WI38 (cell line): ENCODE results near the gene CELF2.

Experiments
- H3K4me3 ChIP-seq: 2 replicates; pipeline ENCODE4 v1.5.1; 2011; ENCODE audit warnings: low read depth, mild to moderate bottlenecking, control low read depth, low read length
- TF ChIP-seq, protein P1 (sequence below): IDR thresholded peaks from 2 replicates; pipeline ENCODE4 v1.5.1; 2012; ENCODE audit warnings: low read depth, mild to moderate bottlenecking, control low read depth, low read length

Gene CELF2

DNA sequence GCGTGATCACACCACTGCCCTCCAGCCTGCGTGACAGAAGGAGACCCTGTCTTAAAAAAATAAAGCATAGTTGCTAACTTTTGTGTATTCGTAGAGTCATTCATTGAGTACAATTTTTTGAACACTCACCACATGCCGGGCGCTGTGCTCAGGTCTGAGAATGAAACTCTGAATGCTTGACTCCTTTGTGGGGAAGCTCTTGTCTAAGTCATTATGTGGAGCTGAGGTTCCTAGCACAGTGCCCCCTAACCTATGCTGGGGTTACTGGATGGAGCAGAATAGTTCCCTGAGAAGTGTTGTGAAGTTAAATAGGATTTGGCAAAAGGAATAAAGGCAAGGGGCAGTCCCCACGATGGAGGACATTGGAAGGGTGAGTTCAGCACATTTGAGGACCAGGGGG is 123.3 kb downstream of the CELF2 start:
- H3K4me3 ChIP-seq = no peak overlapping the region
- TF ChIP-seq, protein P1, sequence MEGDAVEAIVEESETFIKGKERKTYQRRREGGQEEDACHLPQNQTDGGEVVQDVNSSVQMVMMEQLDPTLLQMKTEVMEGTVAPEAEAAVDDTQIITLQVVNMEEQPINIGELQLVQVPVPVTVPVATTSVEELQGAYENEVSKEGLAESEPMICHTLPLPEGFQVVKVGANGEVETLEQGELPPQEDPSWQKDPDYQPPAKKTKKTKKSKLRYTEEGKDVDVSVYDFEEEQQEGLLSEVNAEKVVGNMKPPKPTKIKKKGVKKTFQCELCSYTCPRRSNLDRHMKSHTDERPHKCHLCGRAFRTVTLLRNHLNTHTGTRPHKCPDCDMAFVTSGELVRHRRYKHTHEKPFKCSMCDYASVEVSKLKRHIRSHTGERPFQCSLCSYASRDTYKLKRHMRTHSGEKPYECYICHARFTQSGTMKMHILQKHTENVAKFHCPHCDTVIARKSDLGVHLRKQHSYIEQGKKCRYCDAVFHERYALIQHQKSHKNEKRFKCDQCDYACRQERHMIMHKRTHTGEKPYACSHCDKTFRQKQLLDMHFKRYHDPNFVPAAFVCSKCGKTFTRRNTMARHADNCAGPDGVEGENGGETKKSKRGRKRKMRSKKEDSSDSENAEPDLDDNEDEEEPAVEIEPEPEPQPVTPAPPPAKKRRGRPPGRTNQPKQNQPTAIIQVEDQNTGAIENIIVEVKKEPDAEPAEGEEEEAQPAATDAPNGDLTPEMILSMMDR = no peak

DNA sequence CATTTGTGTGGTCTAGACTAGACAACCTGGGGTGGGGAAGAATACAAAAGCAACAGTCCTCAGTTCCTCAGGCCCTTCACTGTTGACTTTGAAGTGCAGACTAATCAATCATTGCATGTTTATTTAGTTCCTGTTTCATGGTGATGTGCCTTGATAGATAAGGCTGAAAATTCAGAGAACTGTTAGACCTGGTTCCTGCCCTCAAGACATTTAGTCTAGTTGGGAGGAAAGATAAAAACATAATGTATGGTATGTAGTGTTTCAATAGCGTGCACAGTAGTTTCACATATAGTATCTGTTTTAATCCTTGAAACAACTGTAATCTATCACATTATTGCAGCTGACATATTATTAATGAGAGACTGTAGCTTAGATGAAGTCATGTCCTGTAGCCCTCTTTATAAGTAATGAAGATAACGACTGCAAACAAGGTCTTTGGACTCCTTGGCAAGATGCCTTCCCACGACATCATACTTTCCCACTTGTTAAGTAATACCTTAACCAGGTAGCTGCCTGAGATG is 124.0 kb downstream of the CELF2 start:
- no peak overlapping the region for H3K4me3 ChIP-seq
- TF ChIP-seq, protein P1 = no peak

DNA sequence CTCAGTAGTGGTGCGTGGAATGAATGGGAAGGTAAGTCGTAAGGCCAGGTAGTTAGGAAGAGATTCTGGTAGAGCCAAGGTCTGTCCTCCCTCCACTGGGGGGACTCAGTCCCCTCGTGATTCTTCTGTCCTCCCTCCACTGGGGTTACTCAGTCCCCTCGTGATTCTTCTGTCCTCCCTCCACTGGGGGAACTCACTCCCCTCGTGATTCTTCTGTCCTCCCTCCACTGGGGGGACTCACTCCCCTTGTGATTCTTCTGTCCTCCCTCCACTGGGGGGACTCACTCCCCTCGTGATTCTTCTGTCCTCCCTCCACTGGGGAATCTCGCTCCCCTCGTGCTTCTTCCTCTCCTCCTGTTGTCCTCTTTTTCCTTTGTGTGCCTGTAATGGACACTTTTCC is 125.1 kb downstream of the CELF2 start:
- TF ChIP-seq, protein P1 = no peak

DNA sequence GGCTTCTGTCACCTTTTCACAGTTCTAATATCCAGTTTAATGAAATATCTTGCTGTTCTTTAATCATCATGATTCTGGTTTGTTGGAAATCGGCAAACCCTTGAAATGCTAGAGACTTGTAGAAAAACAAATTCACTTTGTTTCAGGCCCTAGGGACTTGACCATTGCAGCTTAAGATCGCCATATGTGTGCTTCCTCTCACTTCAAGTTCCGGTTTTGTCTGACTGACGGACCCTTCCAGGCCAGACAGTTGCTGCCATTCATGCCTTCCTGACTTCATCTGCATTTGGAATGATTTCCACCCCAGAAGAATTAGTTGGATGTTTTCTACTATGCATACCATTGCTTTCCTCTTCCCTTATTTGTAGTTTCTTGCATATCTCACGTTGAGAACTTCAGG is 125.6 kb downstream of the CELF2 start:
- TF ChIP-seq, protein P1 = no peak

More for the DNA sequence above, 125.1 kb downstream of the CELF2 start:
- H3K4me3 ChIP-seq = no peak overlapping the region

DNA sequence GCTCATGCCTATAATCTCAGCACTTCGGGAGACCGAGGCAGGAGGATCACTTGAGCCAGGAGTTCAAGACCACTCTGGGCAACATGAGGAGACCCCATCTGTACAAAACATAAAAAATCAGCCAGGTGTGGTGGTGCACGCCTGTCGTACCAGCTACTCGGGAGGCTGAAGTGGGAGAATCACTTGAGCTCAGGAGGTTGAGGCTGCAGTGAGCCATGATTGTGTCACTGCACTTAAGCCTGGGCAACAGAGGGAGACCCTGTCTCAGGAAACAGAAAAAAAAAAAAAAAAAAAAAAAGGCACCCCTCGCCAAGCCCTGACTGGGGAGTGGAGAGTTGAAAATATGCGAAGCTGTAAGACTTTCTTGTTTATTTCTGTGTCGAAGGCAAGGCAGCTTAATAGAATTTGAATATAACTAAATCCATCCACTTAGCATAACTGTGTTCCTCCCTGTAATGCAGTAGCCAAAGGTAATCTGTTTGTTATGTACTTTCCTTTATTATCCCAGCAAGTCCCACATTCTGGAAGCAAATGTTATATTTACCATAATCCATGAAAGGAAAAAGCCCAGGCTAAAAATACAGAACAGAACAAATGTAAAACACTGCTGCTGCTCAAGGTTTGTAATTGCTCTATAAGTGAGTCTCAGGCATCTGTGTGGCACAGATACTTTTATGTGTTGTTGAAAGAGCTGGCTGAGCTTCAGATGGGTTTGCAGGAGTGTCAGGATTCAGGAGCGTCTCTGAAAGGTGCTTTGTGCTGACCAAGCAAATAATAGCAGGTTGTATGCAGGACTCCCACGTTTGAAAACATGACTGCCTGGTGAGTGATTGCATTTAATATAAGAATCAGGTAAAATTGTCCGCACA is 127.2 kb downstream of the CELF2 start:
- no peak overlapping the region for H3K4me3 ChIP-seq
- TF ChIP-seq, protein P1 = no peak

More for the DNA sequence above, 125.6 kb downstream of the CELF2 start:
- H3K4me3 ChIP-seq = no peak overlapping the region

DNA sequence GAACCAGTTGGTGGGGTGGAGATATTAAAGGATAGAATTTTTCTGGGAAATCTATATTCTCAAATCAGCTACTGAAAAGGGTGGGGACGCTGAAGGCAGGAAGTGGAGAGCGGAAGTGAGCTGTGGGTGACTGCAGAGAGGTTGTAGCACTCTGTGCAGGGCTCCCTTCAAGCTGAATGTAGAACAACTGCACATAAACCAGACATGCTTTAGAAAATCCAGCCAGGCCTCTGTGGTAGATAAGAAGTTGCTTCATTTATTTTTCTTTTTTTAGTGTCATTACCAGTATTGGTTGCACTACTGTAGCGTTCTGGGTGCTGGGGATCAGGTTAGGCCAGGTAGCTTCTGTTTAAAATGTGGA is 127.8 kb downstream of the CELF2 start:
- no peak overlapping the region for H3K4me3 ChIP-seq
- TF ChIP-seq, protein P1 = no peak
